ENCODE measurements around the gene PKD2. TPM values are rescaled to one million over a fixed set of nuclear protein-coding genes. Genes with fewer than 3 reads are reported as not detected.

PKD2 gene
- total and polyA plus RNA-seq, 2 of the 13 experiments (the other 11 are each of a cell fraction or from before 2014, with no cell fraction given): 5.6 to 9.1 TPM

DNA sequence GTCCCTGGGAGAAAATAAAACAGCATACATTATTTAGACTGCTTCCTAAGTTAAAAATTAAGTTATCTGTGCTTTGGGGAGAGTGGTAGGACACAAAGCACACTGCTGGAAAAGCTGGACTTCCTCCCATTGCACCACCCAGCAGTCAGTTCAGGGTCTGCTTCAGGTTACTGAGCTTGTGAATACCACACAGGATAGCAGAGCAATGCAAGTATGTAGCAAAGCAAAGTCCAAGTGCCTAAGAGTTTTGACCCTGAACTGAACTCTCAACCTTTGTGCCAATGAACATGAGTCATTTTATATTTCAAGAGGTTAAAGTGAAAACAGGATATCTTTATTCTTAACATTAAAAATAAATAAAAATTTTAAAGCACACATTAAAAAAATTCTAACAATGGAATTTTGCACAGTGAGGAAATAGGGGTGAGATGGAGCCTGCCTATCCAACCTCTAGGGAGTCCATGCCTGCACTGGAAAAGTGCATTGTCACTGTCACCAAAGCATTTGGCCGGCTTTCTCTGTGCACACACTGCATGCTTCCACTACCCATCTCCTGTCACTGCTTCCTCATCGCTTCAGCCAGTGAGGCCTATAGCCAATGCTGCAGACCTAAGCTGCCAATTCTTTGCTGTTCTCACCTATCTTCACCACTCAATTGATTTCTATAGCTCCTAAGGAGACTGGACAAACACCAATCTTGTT is 100.1 kb downstream of the PKD2 start (continued):
- TF ChIP-seq, protein P1, sequence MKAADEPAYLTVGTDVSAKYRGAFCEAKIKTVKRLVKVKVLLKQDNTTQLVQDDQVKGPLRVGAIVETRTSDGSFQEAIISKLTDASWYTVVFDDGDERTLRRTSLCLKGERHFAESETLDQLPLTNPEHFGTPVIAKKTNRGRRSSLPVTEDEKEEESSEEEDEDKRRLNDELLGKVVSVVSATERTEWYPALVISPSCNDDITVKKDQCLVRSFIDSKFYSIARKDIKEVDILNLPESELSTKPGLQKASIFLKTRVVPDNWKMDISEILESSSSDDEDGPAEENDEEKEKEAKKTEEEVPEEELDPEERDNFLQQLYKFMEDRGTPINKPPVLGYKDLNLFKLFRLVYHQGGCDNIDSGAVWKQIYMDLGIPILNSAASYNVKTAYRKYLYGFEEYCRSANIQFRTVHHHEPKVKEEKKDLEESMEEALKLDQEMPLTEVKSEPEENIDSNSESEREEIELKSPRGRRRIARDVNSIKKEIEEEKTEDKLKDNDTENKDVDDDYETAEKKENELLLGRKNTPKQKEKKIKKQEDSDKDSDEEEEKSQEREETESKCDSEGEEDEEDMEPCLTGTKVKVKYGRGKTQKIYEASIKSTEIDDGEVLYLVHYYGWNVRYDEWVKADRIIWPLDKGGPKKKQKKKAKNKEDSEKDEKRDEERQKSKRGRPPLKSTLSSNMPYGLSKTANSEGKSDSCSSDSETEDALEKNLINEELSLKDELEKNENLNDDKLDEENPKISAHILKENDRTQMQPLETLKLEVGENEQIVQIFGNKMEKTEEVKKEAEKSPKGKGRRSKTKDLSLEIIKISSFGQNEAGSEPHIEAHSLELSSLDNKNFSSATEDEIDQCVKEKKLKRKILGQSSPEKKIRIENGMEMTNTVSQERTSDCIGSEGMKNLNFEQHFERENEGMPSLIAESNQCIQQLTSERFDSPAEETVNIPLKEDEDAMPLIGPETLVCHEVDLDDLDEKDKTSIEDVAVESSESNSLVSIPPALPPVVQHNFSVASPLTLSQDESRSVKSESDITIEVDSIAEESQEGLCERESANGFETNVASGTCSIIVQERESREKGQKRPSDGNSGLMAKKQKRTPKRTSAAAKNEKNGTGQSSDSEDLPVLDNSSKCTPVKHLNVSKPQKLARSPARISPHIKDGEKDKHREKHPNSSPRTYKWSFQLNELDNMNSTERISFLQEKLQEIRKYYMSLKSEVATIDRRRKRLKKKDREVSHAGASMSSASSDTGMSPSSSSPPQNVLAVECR (CRISPR knock-in tag; IDR thresholded peaks at IDR 0.05; ENCODE audit: borderline replicate concordance): peak; percentile 38; the same call in 1 of the 2 replicates
- no peak for TF ChIP-seq ZNF616 (CRISPR knock-in tag; IDR thresholded peaks at IDR 0.05; ENCODE audit: low read depth)
- TF ChIP-seq FOSL1 (CRISPR knock-in tag; IDR thresholded peaks at IDR 0.05; ENCODE audit: borderline replicate concordance): peak; percentile 79; the same call in 1 of the 2 replicates
- TF ChIP-seq NCOR1 (IDR thresholded peaks at IDR 0.05; ENCODE audit: borderline replicate concordance, low read length): peak; percentile 99
- TF ChIP-seq NCOA2 (CRISPR knock-in tag; IDR thresholded peaks at IDR 0.05): peak; percentile 93
- TF ChIP-seq ZFP36 (IDR thresholded peaks at IDR 0.05; ENCODE audit: borderline replicate concordance, low read depth, low read length, partially characterized antibody): no peak
- peak; percentile 77 for TF ChIP-seq KAT8 (CRISPR knock-in tag; IDR thresholded peaks at IDR 0.05)
- TF ChIP-seq, protein P2, sequence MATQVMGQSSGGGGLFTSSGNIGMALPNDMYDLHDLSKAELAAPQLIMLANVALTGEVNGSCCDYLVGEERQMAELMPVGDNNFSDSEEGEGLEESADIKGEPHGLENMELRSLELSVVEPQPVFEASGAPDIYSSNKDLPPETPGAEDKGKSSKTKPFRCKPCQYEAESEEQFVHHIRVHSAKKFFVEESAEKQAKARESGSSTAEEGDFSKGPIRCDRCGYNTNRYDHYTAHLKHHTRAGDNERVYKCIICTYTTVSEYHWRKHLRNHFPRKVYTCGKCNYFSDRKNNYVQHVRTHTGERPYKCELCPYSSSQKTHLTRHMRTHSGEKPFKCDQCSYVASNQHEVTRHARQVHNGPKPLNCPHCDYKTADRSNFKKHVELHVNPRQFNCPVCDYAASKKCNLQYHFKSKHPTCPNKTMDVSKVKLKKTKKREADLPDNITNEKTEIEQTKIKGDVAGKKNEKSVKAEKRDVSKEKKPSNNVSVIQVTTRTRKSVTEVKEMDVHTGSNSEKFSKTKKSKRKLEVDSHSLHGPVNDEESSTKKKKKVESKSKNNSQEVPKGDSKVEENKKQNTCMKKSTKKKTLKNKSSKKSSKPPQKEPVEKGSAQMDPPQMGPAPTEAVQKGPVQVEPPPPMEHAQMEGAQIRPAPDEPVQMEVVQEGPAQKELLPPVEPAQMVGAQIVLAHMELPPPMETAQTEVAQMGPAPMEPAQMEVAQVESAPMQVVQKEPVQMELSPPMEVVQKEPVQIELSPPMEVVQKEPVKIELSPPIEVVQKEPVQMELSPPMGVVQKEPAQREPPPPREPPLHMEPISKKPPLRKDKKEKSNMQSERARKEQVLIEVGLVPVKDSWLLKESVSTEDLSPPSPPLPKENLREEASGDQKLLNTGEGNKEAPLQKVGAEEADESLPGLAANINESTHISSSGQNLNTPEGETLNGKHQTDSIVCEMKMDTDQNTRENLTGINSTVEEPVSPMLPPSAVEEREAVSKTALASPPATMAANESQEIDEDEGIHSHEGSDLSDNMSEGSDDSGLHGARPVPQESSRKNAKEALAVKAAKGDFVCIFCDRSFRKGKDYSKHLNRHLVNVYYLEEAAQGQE (IDR thresholded peaks at IDR 0.05; ENCODE audit: borderline replicate concordance in 1 of 2, low read depth in 1 of 2, low read length in 2 of 2): peak in 1 of 2 experiments; percentile 76; a peak in 2 of 4 replicates
- TF ChIP-seq GATA4 (IDR thresholded peaks at IDR 0.05; ENCODE audit: borderline replicate concordance, low read depth): peak; percentile 65; the same call in 1 of the 2 replicates
- peak; percentile 73; the same call in 1 of the 2 replicates for TF ChIP-seq FOXJ3 (CRISPR knock-in tag; IDR thresholded peaks at IDR 0.05; ENCODE audit: borderline replicate concordance)
- peak; percentile 85 for TF ChIP-seq JUND (CRISPR knock-in tag; IDR thresholded peaks at IDR 0.05)
- TF ChIP-seq FOXP4 (CRISPR knock-in tag; IDR thresholded peaks at IDR 0.05): peak; percentile 92
- TF ChIP-seq, protein P3, sequence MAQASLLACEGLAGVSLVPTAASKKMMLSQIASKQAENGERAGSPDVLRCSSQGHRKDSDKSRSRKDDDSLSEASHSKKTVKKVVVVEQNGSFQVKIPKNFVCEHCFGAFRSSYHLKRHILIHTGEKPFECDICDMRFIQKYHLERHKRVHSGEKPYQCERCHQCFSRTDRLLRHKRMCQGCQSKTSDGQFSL (CRISPR knock-in tag; IDR thresholded peaks at IDR 0.05): no peak
- TF ChIP-seq ZNF205 (CRISPR knock-in tag; IDR thresholded peaks at IDR 0.05): peak; percentile 56; the same call in 1 of the 2 replicates
- TF ChIP-seq TCF7L2 (IDR thresholded peaks at IDR 0.05; ENCODE audit: low read depth, low read length): no peak
- peak; percentile 50 for TF ChIP-seq SMC3 (IDR thresholded peaks at IDR 0.05; ENCODE audit: low read length)
- no peak for TF ChIP-seq RFXANK (CRISPR knock-in tag; IDR thresholded peaks at IDR 0.05)
- TF ChIP-seq ZNF788 (CRISPR knock-in tag; IDR thresholded peaks at IDR 0.05; ENCODE audit: borderline replicate concordance): 0 out of 2 replicates have a peak, but pooled peaks have one; percentile 70
- peak; percentile 73 for TF ChIP-seq SKI (IDR thresholded peaks at IDR 0.05; ENCODE audit: partially characterized antibody)

All from HepG2 (cell line).